HG02642 (cell line): ENCODE measurements around the gene ATM.
A peak's percentile ranks its signal among the peaks of the same experiment; 100 is the strongest.

Experiments used
- ATAC-seq: cut with Tn5 transposase; IDR thresholded peaks from one replicate; pipeline ENCODE4 v1.9.1; 2021; ENCODE audit warnings: mild to moderate bottlenecking; ENCODE audit not compliant: unreplicated experiment, poor library complexity

Gene ATM, protein sequence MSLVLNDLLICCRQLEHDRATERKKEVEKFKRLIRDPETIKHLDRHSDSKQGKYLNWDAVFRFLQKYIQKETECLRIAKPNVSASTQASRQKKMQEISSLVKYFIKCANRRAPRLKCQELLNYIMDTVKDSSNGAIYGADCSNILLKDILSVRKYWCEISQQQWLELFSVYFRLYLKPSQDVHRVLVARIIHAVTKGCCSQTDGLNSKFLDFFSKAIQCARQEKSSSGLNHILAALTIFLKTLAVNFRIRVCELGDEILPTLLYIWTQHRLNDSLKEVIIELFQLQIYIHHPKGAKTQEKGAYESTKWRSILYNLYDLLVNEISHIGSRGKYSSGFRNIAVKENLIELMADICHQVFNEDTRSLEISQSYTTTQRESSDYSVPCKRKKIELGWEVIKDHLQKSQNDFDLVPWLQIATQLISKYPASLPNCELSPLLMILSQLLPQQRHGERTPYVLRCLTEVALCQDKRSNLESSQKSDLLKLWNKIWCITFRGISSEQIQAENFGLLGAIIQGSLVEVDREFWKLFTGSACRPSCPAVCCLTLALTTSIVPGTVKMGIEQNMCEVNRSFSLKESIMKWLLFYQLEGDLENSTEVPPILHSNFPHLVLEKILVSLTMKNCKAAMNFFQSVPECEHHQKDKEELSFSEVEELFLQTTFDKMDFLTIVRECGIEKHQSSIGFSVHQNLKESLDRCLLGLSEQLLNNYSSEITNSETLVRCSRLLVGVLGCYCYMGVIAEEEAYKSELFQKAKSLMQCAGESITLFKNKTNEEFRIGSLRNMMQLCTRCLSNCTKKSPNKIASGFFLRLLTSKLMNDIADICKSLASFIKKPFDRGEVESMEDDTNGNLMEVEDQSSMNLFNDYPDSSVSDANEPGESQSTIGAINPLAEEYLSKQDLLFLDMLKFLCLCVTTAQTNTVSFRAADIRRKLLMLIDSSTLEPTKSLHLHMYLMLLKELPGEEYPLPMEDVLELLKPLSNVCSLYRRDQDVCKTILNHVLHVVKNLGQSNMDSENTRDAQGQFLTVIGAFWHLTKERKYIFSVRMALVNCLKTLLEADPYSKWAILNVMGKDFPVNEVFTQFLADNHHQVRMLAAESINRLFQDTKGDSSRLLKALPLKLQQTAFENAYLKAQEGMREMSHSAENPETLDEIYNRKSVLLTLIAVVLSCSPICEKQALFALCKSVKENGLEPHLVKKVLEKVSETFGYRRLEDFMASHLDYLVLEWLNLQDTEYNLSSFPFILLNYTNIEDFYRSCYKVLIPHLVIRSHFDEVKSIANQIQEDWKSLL (N-terminal part only)

DNA sequence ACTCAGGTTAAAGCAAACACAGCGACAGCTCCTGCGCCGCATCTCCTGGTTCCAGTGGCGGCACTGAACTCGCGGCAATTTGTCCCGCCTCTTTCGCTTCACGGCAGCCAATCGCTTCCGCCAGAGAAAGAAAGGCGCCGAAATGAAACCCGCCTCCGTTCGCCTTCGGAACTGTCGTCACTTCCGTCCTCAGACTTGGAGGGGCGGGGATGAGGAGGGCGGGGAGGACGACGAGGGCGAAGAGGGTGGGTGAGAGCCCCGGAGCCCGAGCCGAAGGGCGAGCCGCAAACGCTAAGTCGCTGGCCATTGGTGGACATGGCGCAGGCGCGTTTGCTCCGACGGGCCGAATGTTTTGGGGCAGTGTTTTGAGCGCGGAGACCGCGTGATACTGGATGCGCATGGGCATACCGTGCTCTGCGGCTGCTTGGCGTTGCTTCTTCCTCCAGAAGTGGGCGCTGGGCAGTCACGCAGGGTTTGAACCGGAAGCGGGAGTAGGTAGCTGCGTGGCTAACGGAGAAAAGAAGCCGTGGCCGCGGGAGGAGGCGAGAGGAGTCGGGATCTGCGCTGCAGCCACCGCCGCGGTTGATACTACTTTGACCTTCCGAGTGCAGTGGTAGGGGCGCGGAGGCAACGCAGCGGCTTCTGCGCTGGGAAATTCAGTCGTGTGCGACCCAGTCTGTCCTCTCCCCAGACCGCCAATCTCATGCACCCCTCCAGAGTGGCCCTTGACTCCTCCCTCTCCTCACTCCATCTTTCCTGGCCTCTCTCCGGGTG is at the start of gene ATM, which contains the start of gene NPAT:
ATM (plus strand) TSS at position 494 of the 774 bp plus-strand sequence. CDS start 4,558 bp downstream, outside the sequence.
NPAT (minus strand) TSS at position 65 of the 774 bp plus-strand sequence. CDS start 102 bp downstream, outside the sequence.
- peak; percentile 86 for ATAC-seq

DNA sequence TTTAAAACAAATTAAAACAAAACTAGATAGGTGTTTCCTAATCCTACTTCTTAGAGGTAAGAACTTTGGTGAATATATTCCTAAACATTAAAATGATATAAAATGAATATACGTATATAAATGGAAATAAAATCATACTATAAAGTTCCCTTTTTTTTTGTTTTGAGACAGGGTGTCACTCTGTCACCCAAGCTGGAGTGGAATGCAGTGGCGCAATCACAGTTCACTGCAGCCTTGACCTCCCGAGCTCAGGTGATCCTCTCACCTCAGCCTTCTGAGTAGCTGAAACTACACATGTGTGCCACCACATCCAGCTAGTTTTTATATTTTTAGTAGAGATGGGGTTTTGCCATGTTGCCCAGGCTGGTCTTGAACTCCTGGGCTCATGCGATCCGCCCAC is 45.3 kb upstream of the ATM start:
- no peak for ATAC-seq

DNA sequence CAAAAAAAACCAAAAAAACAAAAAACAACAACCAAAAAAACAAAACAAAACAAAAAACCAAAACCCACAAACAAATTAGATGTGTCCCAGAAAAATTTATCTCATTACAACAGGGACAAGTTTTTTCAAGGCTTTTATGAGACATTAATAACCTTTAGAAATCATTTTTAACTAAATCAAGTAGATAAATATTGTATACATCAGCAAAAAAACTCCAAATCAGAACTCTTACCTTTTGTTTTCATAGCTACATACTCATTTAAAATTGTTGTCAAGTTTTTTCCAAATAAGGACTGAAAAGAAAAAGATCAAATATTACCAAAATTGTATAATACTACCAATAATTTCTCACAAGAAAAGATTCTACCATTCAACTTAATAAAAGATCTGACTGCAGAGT is 29.1 kb upstream of the ATM start:
- ATAC-seq, result no peak

DNA sequence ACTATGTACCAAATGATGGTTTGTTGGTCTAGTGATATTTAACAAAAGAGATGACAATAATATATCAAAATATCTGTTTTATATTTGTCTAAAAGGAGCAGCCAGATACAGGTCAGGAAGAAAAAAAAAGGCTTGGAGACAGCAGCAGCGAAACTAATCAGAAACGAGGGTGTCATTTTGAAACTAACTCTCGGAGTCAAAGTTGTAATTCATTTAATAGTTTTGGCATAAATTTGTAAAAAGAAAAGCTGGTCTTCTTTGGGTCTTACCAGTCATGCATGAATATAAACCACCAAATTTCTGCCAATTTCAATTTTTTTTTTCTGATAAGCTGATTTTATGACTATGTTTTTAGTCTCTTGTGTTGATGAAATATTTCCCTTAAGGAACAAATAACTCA is 26.0 kb upstream of the ATM start:
- no peak for ATAC-seq

DNA sequence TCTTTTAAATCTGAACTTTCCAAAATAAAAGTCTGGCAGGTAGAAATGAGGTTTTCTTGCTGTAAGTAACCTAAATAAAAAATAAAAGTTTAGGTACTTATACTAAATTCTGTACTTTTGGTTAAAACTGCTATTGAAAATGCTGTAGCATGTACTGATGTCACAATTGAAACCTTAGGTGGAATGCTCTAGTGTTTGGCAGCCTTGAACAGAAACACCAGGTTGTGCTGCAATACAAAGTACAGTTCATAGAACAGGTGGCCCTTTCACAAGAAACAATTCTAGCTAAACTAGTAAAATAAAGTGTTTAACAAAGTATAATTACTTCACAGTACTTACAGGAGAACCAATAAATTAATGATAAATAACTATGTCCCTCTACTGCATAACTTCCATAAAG is 25.5 kb upstream of the ATM start:
- no peak for ATAC-seq

DNA sequence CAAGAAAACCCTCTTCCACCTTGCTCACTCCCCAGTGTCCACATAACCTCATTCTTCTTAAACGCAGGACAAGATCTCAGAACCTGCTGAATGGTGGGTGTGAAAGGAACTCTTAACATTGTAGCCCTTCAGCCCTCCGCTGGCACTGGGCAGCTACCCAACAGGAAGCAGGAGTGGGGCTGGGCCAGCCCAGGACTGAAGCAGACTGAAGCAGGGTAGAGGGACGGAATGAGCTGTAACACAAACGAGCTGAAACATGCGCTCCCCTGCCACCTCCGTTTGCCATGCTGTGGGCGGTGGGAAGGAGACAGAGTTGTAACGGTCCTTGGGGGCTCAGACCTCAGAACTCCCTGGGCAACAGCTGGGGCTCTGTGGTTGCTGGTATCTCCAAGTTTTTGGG is 24.0 kb upstream of the ATM start:
- no peak for ATAC-seq

DNA sequence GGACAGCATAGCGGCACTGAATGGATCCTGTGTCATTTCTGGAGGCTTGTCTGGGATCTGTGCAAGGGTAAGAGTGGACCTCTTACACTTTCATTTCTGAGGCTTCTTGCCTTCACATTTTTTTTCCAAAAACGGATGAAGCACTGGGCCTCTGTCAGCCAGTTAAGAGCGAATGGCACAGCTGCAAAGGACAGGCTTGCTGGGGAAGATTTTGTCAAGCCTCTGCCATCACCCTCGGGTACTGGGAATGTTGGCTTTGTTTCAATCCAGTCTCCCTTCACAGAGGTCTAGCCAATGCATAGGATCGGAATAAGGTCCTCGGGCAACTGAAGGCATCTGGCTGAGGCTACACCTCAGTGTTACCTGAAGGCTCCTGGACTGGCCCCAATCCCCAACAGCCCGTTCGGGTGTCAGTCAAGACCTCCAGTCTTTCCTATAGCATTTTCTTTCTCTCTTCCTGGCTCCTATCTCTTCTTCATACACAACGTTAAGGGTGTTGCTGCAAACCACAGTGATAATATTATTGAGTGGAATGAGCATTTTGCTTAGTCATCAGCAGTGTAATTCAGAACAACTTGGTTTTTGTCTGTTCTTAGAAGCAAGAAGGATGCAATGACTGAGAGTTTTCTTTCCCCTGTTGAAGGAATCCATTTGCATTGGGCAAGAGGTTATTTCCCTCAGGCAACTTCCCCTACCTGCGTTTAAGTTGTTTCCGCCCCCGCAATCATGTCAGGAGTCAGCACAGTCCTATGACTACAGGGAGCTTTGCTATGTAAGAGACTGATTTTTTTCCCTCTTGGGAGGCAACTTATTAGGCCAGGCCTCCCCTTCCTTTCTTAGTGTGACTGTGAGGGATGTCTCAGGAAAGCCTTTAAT is 23.2 kb upstream of the ATM start:
- ATAC-seq, result peak; percentile 87

DNA sequence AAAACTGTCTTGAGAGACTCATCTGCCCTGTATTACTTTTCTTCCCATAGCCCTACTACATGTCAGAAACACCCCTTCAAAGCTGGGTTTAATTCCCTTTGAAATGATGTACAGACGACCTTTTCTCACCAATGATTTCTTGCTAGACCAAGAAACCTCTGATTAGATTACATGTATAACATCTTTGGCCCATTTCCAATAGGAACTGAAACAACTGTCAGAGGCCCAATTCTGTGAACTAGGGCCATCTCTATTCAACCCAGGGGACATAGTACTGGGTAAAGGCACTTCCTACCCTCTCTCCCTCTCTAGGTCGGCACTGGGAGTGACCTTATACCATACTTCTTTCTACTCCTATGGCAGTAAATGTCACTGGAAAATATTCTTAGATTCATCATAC is 19.8 kb upstream of the ATM start:
- ATAC-seq, result no peak

DNA sequence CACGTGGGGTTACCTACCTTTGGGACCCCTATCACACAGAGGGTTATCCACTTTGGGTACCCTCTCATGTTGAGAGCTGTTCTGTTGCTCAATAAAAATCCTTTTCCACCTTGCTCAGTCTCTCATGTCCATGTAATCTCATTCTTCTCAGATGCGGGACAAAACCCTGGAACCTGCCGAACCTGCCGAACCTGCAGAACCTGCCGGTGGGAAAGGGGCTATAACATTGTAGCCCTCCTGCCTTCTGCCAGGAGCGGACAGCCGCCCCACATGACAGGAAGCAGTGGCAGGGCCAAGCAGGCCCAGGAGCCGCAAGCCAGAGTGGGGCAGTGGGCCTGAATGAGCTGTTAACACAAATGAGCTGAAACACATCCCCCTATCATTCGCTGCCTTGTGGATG is 18.5 kb upstream of the ATM start:
- ATAC-seq, result no peak

DNA sequence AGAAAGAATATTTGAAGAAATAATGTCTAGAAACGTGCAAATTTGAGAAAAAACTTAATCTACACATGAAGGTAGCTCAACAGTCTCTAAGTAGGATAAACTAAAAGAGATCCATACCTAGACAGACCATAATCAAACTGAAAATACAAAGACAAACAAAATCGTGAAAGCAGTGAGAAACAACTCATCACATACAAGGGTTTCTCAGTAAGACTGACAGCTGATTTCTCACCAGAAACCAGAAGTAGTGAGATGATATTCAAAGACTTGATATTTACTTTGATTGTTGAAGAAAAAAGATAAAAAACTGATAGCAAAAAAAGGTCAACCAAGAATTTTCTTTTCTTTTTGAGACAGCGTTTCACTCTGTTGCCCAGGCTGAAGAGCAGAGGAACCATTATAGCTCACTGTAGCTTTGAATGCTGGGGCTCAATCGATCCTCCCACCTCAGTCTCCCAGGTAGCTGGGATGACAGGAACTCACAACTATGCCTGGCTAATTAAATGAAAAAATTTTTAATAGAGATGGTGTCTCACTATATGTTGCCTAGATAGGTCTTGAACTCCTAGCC is 17.9 kb upstream of the ATM start:
- ATAC-seq, result no peak

DNA sequence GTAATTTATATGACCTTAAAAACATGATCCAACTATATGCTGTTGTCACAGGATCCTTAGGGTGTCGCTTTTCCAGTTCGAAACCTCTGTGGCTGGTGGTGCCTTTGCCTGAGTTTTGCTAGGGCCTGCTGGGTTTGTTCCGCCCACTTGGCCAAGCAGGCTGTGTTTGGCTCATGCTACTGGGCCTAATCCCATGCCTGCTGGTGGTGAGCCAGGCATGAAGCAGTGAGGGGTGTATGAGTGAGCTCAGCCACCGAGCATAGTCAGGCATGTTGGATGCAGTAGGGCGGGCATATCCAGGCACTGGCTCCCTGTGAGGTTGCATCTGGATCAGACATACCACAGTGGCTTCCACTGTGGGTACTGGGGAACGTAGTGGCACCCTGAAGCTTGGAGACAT is 16.7 kb upstream of the ATM start:
- no peak for ATAC-seq

DNA sequence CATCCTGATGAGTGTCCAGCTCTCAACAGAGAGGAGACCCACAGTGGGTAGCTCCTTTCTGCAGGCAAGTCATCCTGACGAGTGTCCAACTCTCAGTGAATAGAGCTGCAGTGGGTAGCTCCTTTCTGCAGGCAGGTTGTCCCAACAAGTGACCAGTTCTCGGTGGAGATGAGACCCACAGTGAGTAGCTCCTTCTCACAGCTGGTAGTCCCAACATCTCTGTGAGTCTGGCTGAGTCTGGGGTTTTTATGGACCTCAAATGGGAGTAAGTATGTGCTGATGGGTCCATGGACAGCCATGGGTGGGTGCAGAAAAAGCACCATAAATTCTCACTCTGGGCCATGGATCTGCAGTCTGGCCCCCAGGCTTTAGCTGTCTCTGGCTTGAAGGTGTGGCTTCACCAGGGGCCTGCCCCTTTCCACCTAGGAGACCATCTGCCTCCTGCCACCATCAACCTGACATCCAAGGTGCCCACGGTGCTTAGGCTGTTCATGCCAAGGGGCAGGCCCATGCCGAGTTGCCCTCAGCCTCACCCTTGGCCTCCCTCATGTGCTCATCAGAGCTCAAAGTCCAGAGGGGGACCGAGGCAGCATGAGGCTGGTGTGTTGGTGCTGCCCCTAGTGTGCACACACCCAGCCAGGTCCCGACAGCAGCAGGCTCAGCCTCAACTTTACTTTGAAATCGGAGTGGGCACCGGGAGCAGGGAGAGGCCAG is 15.7 kb upstream of the ATM start:
- ATAC-seq, result no peak

DNA sequence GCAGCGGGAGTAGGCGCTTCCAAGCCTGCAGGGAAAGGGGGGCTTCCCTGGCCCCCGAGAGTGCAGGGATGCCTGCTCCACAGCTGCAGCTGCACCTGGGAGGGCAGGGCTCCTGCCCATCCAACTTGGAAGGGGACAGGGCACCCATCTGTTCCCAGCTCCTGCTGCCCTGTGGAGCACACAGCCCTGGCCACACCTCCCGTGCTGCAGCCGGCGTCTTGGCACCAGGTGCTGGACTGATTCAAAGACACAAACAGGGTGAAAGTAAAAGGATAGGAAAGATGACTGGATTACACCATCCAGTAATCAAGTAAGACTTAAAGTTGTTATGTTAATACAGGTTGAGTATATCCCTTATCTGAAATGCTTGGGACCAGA is 15.2 kb upstream of the ATM start:
- no peak for ATAC-seq

DNA sequence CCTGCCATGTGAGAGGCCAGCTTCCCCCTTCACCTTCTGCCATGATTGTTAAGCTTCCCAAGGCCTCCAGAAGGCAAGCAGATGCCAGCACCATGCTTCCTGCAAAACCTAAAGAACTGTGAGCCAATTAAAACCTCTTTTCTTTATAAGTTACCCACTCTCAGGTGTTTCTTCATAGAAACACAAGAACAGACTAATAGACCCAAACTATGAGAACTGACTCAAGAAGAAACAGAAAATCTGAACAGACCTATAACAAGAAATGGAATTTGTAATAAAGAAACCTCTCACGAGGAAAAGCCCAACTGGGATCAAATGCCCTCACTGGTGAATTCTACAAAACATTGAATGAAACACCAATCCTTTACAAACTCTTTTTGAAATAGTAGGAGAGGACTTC is 12.4 kb upstream of the ATM start:
- no peak for ATAC-seq

DNA sequence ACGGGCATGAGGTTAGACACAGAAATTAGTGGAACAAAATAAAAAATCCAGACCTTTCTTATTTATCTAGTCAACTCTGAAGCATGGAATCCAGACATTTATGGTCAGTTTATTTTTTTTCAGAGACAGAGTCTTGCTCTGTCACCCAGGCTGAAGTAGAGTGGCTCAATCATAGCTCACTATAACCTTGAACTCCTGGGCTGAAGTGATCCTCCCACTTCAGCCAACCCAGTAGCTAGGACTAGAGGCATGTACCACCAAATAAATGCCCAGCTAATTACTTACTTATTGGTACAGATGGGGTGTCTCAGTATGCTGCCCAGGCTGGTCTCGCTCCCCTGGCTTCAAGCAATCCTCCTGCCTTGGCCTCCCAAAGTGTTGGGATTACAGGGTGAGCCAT is 9.1 kb upstream of the ATM start:
- ATAC-seq, result no peak

DNA sequence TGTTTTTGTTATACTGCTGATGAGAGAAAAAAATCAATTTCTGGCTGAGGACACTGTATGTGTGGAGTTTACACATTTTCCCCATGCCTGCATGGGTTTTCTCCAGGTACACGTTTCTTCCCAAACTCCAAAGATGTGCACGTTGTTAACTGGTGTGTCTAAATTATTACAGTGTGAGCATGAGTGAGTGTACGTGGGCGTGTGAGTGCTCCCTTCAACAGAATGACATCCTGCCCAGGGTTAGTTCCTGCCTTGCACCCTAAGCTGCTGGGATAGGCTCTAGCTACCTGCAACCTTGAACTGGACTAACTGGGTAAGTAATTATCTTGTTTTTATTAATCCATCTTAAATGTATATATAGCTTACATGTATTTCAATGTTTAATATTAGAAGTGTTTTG is 5.9 kb upstream of the ATM start:
- ATAC-seq, result no peak

DNA sequence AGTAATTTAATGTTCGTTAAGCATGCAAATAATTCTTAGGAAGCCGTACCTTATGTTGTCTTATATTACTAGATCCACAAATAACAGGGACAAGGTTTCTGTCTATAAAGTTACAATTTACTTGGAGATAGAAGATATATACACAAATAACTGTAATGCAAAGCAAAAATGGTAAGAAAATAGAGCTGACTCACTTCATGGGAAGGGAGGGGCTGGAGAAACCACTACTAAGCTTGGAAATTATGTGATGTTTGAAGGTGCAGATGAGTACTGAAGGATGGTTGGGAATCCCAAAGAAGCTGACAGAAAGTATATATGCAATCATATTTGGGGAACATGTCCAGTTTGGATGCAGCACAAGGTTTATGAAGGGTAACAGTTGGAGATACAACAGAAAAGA is 4.4 kb upstream of the ATM start:
- ATAC-seq, result no peak
